Head of caudate nucleus (tissue), 42 donors: Measurements from ENCODE around the gene SLC25A26.

ENCODE experiments used
- DNase-seq, 42 donors: peaks; one replicate each; pipeline versions ENCODE4 v3.0.0 to v3.0.0-alpha.2; 2020 to 2021; ENCODE audit warnings: mixed read lengths in 7 of 42
- intact Hi-C: fragments of 100-400 bp; cut with DNase I; formaldehyde crosslinking; loops from one replicate; pipeline ENCODE4 v1.15.0; 2022

Gene SLC25A26

DNA sequence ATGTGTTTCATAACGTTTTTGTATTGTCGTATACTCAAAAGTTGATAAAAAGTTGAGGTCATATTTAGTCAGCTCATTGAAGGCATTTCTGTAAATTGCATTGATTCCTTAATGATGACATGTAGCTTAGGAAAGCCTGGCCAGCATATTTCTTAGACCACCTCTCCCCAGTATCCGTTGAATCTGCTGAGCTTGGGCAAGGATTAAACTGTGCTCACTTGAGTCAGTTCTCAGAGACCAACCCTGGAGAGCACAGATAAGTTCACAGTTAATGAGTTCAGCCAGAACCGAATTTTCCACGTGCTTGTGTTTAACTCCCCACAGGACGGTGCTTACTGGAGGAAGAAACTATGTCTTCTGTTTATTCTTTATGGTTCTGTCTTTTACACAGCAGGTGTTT lies 132.7 kb downstream of the SLC25A26 start:
- intact Hi-C loops = no loop called here

DNA sequence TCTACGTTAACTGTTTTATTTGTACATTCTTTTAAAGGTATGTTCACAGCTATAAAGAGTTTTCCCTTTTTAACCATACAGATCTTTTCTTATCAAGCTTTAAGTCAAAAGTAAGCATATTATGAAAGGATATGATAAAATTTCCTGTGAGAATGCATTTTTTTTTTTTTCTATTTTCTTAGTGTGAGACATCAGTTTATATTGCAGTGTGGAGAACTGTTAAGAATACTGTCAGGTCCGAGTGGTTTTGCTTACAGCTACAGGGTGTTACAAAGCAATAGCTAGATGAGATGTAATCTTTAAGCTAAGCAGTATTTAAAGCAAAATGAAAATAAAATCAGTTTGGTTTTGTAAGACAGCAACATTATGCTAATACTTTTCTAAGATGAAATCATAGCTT lies 133.2 kb downstream of the SLC25A26 start:
- intact Hi-C loops = no loop called here
- no peak for DNase-seq

More for the DNA sequence above, 132.7 kb downstream of the SLC25A26 start:
- no peak for DNase-seq

DNA sequence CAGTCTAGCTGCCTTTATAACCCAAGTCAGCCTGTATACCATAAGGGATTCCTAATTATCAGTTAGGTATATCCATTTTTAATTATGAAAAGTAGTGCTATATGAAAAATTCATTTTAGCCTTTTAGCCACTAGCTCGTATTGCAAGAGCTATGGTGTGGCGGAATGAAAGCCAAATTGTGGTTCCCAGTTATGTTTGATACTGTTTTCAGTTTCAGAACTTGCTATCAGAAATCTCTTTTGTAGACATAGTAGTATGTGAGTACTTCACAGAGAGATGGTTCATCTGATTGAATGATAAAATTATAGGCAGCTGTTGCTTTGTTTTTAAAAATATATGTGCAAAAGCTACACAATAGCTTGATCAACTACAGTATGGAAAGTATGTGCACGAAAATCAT lies 134.6 kb downstream of the SLC25A26 start:
- DNase-seq = no peak
- intact Hi-C loops = no loop called here

DNA sequence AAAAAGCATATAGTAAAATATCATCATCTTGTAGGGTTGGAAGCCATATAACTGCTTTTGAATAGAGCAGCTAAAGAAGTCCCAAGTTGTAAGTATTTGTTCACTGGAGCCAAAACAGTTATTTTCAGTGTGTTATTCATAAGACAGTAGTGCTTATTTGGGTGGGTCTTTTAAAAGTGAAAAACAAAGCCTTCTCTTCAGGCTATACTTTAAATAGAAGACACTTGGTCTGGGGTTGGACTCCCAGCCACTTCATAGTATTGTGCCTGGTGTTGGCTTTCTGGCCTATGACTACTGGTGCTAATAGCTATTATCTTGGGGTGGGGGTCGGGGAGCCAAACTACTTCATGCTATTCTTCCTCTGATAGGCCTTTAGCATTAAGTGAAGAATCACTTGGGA lies 135.2 kb downstream of the SLC25A26 start:
- DNase-seq = no peak
- intact Hi-C loops = no loop called here

DNA sequence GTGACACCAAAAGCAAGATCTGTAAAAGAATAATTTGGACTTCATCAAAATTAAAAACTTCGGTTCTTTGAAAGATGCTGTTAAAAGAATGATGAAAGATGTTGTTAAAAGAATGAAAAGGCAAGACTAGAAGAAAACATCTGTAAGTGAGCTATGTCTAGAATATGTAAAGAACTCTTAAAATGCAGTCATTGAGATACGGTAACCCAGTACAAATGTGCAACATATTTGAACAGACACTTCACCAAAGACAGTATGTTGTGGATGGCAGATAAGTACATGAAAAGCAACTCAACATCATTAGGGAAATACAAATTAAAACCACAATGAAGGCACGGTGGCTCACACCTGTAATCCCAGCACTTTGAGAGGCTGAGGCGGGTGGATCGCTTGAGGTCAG lies 140.6 kb downstream of the SLC25A26 start:
- intact Hi-C loops = no loop called here
- DNase-seq = no peak

DNA sequence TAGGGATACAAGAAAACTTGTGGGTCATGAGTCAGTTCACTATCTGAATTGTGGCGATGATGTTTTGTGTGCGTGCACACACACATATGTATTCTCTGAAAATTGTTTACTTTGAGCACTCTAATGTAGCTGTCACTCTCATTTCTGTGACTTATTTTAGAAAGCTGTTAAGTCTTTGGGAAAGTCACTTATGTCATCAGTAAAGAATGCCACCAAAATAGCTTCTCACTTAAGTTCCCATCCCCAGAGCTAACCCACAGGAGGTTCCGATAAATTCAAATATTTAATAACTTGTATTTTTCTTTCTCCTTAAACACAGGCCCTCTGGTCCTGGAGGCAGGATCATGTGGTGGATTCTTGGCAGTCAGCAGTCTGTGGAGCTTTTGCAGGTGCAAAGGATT lies 141.7 kb downstream of the SLC25A26 start:
- no peak for DNase-seq
- intact Hi-C loops = no loop called here

DNA sequence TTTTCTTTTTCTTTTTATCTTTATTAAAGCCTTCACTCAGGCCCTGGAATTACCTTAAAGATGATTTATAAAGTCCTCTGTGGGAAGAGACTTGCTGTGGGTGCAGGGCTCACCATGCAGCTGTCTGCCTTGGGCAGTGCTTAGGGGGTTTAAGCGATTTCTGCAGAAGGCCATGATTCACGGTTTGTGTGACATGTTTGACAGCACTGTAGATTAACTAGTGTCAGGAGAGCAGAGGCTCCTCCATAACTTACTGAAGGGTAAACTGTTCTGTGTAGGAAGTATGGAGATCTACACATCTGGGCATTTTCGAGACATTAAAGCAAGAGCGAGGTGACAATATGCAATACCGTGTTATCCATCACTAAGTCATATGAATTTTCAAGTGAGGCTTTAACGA lies 142.3 kb downstream of the SLC25A26 start:
- intact Hi-C loops = no loop called here

DNA sequence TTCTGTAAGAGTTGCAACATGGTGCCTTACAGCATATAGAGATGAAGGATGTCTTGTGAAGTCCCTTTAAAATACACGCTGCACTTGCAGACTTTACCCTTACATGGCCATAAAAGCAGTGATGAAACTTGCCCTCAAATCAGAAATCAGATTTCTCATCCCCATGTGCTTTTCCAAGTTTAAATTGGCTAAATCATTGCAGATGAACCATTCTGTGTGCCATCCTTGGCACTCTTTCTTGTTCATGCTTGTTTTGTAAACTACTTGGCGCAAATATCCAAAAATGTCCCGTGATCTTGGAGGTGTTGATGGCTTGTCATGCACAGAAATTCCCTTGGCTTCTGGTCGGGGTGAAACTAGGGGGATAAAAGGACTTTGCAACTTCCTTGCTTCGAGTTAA lies 144.3 kb downstream of the SLC25A26 start:
- DNase-seq = no peak
- intact Hi-C loops = no loop called here

More for the DNA sequence above, 142.3 kb downstream of the SLC25A26 start:
- no peak for DNase-seq

DNA sequence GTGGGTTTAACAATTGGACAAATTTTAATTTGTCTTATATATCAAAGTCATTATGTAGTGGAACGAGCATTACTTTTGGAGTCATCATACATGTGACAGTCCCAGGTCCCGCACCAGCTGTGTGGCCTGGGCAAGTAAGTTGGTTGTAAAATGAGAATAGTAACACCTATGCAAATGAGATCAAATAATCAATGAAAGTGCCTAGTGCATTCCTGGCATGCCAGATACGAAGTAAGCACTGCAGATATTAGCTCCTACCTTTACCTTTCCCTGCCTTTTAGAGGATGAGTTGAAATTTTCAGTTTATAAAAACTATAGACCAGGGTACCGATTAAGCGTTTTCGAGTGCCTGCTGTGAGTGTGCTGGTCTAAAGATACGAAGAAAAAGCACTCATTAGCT lies 145.9 kb downstream of the SLC25A26 start:
- intact Hi-C loops = no loop called here
- no peak for DNase-seq

DNA sequence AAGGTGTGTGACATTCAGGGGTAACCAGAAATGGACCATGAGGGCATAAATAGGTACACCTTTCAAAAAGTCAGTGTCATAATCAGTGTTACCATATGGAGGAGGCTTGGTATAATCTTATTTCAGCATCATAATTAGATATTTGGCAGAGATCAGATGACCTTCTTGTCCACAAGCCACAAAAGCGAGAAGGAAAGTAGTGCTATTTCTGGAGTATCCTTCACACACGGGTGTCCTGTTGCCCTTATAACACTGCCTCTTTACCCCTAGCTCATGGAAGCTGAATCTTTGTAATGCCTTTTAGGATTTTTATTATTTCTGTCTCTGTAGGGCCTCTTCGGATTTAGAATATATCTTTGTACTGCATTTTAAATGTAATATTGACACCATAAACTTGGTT lies 147.2 kb downstream of the SLC25A26 start:
- intact Hi-C loops = no loop called here
- no peak for DNase-seq

DNA sequence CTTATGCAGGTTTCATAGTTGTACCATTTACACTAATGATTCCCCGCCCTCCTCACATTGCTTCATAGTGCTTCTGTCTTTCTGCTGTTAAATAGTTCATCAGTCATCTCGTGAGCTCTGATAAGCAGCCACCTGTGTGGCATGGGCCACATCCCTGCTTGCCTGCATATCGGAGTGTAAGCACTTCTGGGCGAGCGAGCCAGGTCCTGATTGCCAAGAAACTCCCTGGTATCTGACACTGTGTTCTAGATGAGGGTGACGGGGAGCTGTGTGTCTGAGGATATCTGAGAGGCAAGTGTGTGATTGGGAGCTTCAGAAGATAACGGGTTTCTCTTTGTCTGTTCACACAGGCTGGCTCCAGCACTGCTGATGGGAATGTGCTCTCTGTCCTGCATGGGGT lies 149.4 kb downstream of the SLC25A26 start:
- no peak for DNase-seq
- intact Hi-C loops = loop anchor here (5.0 kb wide), 1 partner anchor 93 kb away; no protein-coding TSS in a partner anchor

DNA sequence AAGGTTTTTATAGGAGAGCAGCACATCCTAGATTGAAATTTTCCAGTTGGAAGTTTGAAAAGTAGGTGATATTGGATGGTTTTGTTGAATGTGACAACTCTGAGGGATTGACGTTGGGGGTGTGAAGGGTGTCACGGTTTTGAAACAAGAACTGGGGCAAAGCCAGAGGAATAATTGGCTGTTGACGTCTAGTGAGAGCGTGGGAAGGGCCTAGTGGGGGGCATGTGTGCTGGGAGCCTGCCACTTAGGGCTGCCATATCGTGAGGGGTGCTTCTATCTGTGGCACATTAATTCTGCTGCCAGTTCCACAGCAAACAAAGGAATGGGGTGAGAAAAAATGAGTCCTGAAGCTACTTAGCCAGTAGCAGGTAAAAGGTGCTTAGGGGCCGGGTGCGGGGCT lies 150.6 kb downstream of the SLC25A26 start:
- DNase-seq = peak in 21 of 42 donors; percentile 23 to 80 (median 43)
- intact Hi-C loops = loop anchor here (5.0 kb wide), 1 partner anchor 94 kb away; no protein-coding TSS in a partner anchor

DNA sequence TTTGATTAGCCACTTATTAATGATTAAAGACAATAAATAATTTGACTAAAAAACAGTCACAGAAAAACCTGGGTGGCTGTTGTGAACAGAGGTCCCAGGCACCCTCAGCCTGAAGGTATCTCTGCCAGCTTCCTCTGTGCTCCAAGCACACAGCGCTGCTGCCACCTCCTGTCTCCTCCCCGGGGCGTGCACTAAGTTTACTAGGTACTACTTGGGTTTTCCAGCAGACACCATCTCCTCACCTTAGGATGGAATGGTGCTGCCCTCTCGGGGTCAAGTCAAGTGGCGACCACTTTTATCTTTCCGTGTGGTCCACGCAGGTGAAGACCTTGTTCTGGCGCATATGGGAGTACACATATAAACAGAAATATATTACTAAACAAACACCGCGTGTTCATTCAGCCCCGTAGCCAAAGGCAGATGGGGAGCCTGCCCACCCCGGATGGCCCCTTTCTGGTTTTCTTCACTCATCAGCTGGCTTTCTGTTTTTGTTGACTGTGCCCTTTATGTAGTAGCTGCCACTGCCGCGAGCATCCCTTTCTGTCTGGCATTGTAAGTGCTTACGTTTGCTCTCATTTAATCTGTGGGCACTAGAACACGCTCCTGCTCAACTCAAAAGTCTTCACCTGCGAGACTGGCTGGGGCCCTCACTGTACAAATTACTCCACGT lies 152.0 kb downstream of the SLC25A26 start:
- peak in 29 of 42 donors; percentile 35 to 83 (median 58) for DNase-seq
- intact Hi-C loops = loop anchor here (5.0 kb wide), 1 partner anchor 96 kb away; no protein-coding TSS in a partner anchor

DNA sequence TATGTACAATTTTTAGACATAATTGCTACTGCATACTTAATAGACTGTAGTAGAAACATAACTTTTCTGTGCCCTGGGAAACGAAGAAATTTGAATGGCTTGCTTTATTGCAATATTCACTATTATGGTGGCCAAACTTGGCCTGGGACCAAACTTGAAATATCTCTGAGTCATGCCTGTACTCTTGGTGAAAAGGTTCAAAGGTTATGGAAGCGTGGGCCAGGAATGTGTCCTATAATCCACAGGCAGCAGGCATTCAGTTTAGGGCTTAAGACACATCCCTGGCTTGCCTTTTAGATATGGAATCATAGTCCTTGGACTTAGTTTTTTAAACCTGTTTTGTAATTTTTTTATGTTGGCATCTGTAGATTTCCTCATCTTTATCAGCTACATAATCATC lies 155.8 kb downstream of the SLC25A26 start:
- intact Hi-C loops = no loop called here
- no peak for DNase-seq

DNA sequence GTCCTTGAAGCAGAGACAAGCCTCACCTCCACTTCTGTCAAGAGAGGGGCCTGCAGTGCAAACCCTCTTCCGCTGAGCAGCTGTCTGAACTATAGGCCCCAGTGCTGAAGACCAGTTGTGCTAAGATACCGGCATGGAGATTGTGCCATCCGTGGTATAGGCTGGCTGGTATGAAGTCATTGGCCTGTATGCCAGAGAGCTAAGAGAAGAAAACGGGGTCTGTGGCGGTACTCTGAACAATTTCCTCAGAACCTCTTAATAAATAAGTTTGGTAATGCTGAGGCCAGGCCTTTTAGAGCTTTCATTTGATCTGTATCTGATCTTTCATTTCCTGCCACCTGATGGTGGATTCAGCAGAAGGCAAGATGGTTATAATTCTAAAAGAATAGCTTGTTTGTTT lies 157.0 kb downstream of the SLC25A26 start:
- DNase-seq = no peak
- intact Hi-C loops = no loop called here

DNA sequence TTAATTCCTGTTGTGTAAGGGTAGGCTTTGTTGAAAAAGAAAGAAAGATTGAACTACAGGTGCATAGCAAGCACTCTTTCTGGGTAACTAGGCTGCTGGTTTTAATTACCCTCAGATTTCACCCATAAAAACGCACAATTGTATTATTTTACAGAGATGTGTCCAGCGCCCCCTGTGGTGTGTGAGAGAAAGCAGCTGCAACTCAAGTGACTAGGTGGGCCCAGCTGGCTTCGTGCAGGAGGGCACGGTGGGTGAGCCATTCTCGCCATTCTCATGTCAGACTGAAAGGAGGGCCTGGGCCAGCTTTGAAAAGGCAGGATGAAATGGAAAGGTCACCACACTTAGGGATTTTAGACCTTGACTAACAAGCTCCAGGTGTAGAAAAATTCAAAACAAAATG lies 157.5 kb downstream of the SLC25A26 start:
- peak in 2 of 42 donors; percentile 53 to 72 for DNase-seq
- intact Hi-C loops = no loop called here

DNA sequence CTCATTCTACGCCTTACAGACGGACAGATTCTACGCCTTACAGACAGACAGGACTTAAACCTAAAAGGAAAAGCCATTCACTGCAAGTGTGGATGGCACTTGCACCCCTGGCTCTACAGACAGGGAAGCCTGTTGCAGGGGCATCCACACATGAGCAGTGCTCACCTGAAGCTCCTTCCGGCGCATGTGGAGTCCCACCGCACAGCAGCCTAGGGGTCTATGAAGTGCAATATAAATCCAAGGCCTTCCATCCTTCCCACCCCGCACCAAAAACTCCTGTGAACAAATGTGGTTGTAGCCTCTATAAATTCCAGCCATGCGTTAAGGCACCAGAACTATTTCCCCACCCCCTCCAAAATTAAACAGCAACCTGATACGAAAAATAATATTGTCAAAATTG lies 158.8 kb downstream of the SLC25A26 start:
- no peak for DNase-seq
- intact Hi-C loops = no loop called here

DNA sequence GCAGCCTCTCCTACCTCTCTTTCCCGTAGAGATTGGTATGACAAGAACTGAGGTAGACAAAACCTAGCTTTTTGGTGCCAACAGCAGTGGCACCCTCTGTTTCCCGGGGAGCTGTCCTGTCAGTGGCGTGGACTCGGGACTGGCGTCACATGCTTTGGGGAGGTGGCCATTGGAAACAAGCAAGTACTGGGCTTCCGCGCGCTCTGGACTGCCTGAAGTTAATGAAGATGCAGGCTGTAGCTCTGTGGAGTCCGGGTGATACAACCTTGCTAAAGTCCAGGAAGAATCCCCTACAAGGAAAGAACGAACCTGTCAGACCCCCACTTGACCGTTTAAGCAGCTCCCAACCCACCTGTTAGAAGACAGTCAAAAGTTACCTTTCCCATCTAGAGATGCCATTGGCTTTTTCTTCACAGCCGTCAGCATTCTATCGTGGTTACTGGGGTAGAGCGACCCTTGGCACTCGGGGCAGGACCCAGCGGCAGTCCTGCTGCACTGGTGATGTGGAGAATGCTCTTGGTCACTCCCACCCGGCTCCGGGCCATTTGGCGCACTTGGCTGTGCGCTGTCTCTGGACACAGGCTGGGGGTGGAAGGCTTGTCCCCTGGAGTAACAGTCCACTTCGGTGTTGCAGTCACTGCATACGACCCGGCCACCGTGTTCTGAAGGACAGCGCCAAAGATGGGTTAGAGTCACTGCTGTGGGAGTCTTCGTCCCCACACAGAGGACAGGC lies 159.6 kb downstream of the SLC25A26 start:
- peak in 2 of 42 donors; percentile 46 to 48 for DNase-seq
- intact Hi-C loops = no loop called here

DNA sequence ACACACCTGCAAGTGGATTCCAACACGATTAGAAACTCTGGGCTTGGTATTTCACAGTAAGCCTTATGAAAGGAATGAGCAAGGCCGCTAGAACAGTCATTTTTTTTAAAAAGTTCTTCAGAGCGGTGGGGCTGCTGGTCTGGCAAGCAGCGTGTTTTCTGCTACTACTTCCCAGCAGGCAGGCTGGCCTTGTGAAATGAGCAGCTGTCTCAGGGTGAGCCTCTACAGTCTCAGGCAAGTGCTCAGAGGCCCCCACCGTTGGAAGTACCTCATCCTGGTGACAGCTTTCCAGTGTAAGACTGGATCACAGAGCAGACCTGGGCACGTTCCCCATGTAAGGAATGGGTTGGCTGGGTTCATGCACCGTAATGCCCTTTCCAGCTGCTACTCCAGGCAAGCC lies 160.8 kb downstream of the SLC25A26 start:
- intact Hi-C loops = no loop called here
- peak in 1 of 42 donors; percentile 68 for DNase-seq

DNA sequence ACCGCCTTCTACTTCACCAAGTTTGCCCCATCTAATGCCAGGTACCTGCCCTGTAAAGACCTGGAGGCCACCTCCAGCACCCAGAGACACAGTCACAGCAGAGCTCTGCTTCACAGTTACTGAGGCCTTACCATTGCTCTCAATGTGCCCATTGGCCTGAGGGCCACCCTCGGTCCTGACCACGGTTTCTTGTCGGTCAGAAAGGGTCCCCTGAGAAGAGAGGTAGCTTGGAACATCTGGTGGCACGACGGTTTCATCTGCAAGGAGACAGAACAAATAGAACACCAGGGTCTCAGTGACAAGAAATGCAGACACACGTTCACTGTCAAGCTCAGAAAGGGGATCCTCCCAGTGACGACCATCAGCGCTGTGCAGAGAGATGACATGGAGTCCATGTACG lies 161.3 kb downstream of the SLC25A26 start:
- intact Hi-C loops = no loop called here
- DNase-seq = no peak

DNA sequence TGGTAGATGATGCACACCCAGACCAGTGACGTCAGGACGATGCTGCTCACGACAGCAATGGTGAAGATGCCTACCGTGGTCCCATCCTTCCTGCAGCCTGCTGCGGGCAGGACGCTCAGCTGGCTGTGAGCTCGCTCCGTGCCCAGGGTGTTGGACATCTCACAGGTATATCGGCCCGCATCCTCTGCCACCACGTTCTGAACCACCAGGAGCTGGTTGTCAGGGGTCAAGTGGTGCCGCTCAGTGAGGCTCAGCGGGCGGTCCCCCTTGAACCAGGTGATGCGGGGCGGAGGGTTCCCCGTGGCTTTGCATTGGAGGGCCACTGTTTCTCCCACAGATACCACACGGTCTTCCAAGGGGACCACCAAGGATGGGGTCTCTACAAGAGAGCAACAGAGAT lies 162.2 kb downstream of the SLC25A26 start:
- intact Hi-C loops = no loop called here
- peak in 1 of 42 donors; percentile 38 for DNase-seq
